GM21367 (cell line): ENCODE data around the gene ANTXRL.
"Not testable (repeated sequence)": the region's sequence is repeated elsewhere in the genome, so short reads cannot be mapped to it uniquely, and the experiment has no call there.

Source experiments
- ATAC-seq: cut with Tn5 transposase; IDR thresholded peaks from one replicate; pipeline ENCODE4 v1.9.1; 2021; ENCODE audit not compliant: unreplicated experiment

Gene ANTXRL

GRCh38 chr10:46327685-46328084 is 40.9 kb downstream of the ANTXRL start:
- no peak for ATAC-seq

- ATAC-seq = no peak
These were observed 42.3 kb downstream of the ANTXRL start for GRCh38 chr10:46328853-46329689.

- no peak for ATAC-seq
These were observed 42.9 kb downstream of the ANTXRL start for GRCh38 chr10:46329690-46330016.

GRCh38 chr10:46330894-46331293 is 44.1 kb downstream of the ANTXRL start:
- ATAC-seq = no peak

GRCh38 chr10:46365484-46365883 is 78.7 kb downstream of the ANTXRL start:
- not testable (repeated sequence) for ATAC-seq

- ATAC-seq = not testable (repeated sequence)
These were observed 80.4 kb downstream of the ANTXRL start for GRCh38 chr10:46367209-46367608.

- ATAC-seq = not testable (repeated sequence)
These were observed 81.0 kb downstream of the ANTXRL start for GRCh38 chr10:46367666-46368240.

- not testable (repeated sequence) for ATAC-seq
These were observed 82.2 kb downstream of the ANTXRL start for GRCh38 chr10:46368956-46369355.

GRCh38 chr10:46374410-46374809 is 87.6 kb downstream of the ANTXRL start:
- not testable (repeated sequence) for ATAC-seq

- not testable (repeated sequence) for ATAC-seq
These were observed 88.6 kb downstream of the ANTXRL start, which contains the start of gene ANXA8L1 for GRCh38 chr10:46375406-46375805. Gene ANXA8L1, plus strand, starts transcription at chr10:46375776. Its CDS starts 76 bp downstream, at chr10:46375852.

- not testable (repeated sequence) for ATAC-seq
These were observed 90.2 kb downstream of the ANTXRL start for GRCh38 chr10:46377022-46377421.

GRCh38 chr10:46377651-46378050 is 90.9 kb downstream of the ANTXRL start:
- not testable (repeated sequence) for ATAC-seq

GRCh38 chr10:46378108-46378507 is 91.3 kb downstream of the ANTXRL start:
- ATAC-seq = not testable (repeated sequence)

- not testable (repeated sequence) for ATAC-seq
These were observed 92.5 kb downstream of the ANTXRL start for GRCh38 chr10:46379233-46379848.
